GM12878 (cell line): ENCODE data around the gene DIP2C. TPM values are rescaled to one million over a fixed set of nuclear protein-coding genes. Genes with fewer than 3 reads are reported as not detected.

Source experiments
- BACH1 ChIP-seq: fragments of 450-650 bp; IDR thresholded peaks from 2 replicates; pipeline ENCODE4 v1.6.1; 2017; ENCODE audit warnings: mild to moderate bottlenecking, borderline replicate concordance
- CEBPZ ChIP-seq: fragments of 150-350 bp; IDR thresholded peaks from 2 replicates; pipeline ENCODE4 v1.6.1; 2016; ENCODE audit warnings: low read depth, low read length
- JUND ChIP-seq: IDR thresholded peaks from 2 replicates; pipeline ENCODE4 v1.6.1; 2012; ENCODE audit warnings: low read depth, mild to moderate bottlenecking, low read length, improper control_type of control experiment, moderate library complexity
- MAX ChIP-seq: IDR thresholded peaks from 2 replicates; pipeline ENCODE4 v1.6.1; 2012; ENCODE audit warnings: low read depth, low read length, improper control_type of control experiment
- MTA2 ChIP-seq: fragments of 450-650 bp; IDR thresholded peaks from 2 replicates; pipeline ENCODE4 v1.6.1; 2016; ENCODE audit warnings: low read depth, mild to moderate bottlenecking, moderate library complexity
- ZBTB40 ChIP-seq: fragments of 450-650 bp; IDR thresholded peaks from 2 replicates; pipeline ENCODE4 v1.6.1; 2016; ENCODE audit warnings: mild to moderate bottlenecking, moderate library complexity, borderline replicate concordance
- ZNF592 ChIP-seq: fragments of 450-650 bp; IDR thresholded peaks from 2 replicates; pipeline ENCODE4 v1.6.1; 2017; ENCODE audit warnings: mild to moderate bottlenecking, moderate library complexity
- ZSCAN29 ChIP-seq: fragments of 450-650 bp; IDR thresholded peaks from 2 replicates; pipeline ENCODE4 v1.6.1; 2017; ENCODE audit warnings: mild to moderate bottlenecking, moderate library complexity
- polyA plus RNA-seq, 11 experiments: library from polyadenylated mRNA; depleted of rRNA in 4 of 11; unstranded in 6 of 11; stranded (reverse) in 5 of 11; fragments of >200 nt; fragmentation: Nextera tagmentation in 4 of 11; fragmentation: Illumina TruSeq in 1 of 11; extraction: Ambion mirVana in 4 of 11; extraction: Trizol in 1 of 11; gene quantifications; 1 replicate in 1 of 11; 2 replicates in 10 of 11; pipeline versions ENCODE4 v1.2.1 to v1.2.3, GENCODE V29; 2011 to 2016; ENCODE audit warnings: inconsistent platforms in 2 of 11, missing spikeins in 2 of 11, low read depth in 1 of 11
- total RNA-seq, 4 experiments: library from RNA; depleted of rRNA in 3 of 4; stranded (reverse); fragments of >200 nt in 3 of 4; fragmentation: Illumina TruSeq in 1 of 4; extraction: Trizol in 1 of 4; gene quantifications; 2 replicates each; pipeline versions ENCODE4 v1.2.1 to v1.2.3, GENCODE V29; 2013 to 2021

Gene DIP2C
- total and polyA plus RNA-seq, 10 of the 15 experiments (the other 5 are each of a cell fraction or from before 2014, with no cell fraction given): 0.01 to 0.10 (median 0.06) TPM

GRCh38 chr10:663466-663751 is 26.1 kb downstream of the DIP2C start (continued):
- TF ChIP-seq BACH1 (no peak), MTA2 (no peak), CEBPZ (no peak), ZBTB40 (no peak), ZNF592 (no peak), MAX (no peak), ZSCAN29 (no peak), JUND (no peak)
- TF ChIP-seq, all 136 proteins: peak for 0
